Activated CD4-positive, alpha-beta T cell treated with anti-CD3 and anti-CD28 coated beads, Interleukin-2, Interleukin-6, amounts not matched to agents 100 ng/mL and 50 ng/mL, durations not matched to agents 16 hours and 8 hours (primary cell): ENCODE data around the gene XPO6.

ENCODE experiments used
- DNase-seq: peaks from one replicate; pipeline ENCODE4 v3.0.0-alpha.2; 2020

XPO6 gene

GRCh38 chr16:28110074-28110473 is 101.7 kb downstream of the XPO6 start:
- peak; percentile 9 for DNase-seq

- no peak for DNase-seq
These were observed 103.0 kb downstream of the XPO6 start for GRCh38 chr16:28108590-28109247.

GRCh38 chr16:28107232-28107631 is 104.5 kb downstream of the XPO6 start:
- DNase-seq: no peak

GRCh38 chr16:28106467-28107215 is 105.1 kb downstream of the XPO6 start:
- no peak for DNase-seq

- no peak for DNase-seq
These were observed 105.8 kb downstream of the XPO6 start for GRCh38 chr16:28105954-28106353.

GRCh38 chr16:28105297-28105696 is 106.5 kb downstream of the XPO6 start:
- DNase-seq: no peak

- no peak for DNase-seq
These were observed 107.4 kb downstream of the XPO6 start for GRCh38 chr16:28104404-28104803.

GRCh38 chr16:28103516-28104170 is 108.1 kb downstream of the XPO6 start:
- DNase-seq: no peak

GRCh38 chr16:28101533-28101890 is 110.3 kb downstream of the XPO6 start:
- DNase-seq: no peak

GRCh38 chr16:28100810-28101532 is 110.8 kb downstream of the XPO6 start:
- no peak for DNase-seq

- DNase-seq: no peak
These were observed 112.5 kb downstream of the XPO6 start for GRCh38 chr16:28098959-28099945.

- no peak for DNase-seq
These were observed 113.4 kb downstream of the XPO6 start for GRCh38 chr16:28098171-28098958.

- DNase-seq: no peak
These were observed 114.5 kb downstream of the XPO6 start for GRCh38 chr16:28096983-28097899.

GRCh38 chr16:28093385-28093725 is 118.4 kb downstream of the XPO6 start:
- DNase-seq: no peak

- DNase-seq: no peak
These were observed 118.9 kb downstream of the XPO6 start for GRCh38 chr16:28092721-28093384.

GRCh38 chr16:28091656-28092055 is 120.1 kb downstream of the XPO6 start:
- no peak for DNase-seq

GRCh38 chr16:28090646-28091377 is 121.0 kb downstream of the XPO6 start:
- no peak for DNase-seq

- DNase-seq: no peak
These were observed 121.8 kb downstream of the XPO6 start for GRCh38 chr16:28089992-28090365.
